K562 (cell line): ENCODE results near the gene WASF2. TPM values are rescaled to one million over a fixed set of nuclear protein-coding genes. Genes with fewer than 3 reads are reported as not detected.

Experiments
- ARHGAP35 ChIP-seq: fragments of 450-650 bp; IDR thresholded peaks from 2 replicates; pipeline ENCODE4 v1.6.1; 2018; ENCODE audit not compliant: partially characterized antibody
- BHLHE40 ChIP-seq: IDR thresholded peaks from 2 replicates; pipeline ENCODE4 v1.6.1; 2011; ENCODE audit warnings: low read length, improper control_type of control experiment
- CCNT2 ChIP-seq: IDR thresholded peaks from 2 replicates; pipeline ENCODE4 v1.6.1; 2011; ENCODE audit warnings: borderline replicate concordance, low read depth, mild to moderate bottlenecking, moderate library complexity, mixed read lengths, low read length; ENCODE audit not compliant: insufficient read length; ENCODE audit errors: extremely low read depth
- CREM ChIP-seq: IDR thresholded peaks from 2 replicates; pipeline ENCODE4 v1.6.1; 2014; ENCODE audit warnings: antibody characterized with exemption, low read depth
- DMBX1 ChIP-seq: fragments of 250-450 bp; sonication (Bioruptor Pico); IDR thresholded peaks from 2 replicates; pipeline ENCODE4 v1.8.0; 2022; ENCODE audit warnings: inconsistent platforms, mild to moderate bottlenecking, moderate library complexity, borderline replicate concordance
- ETS2 ChIP-seq: IDR thresholded peaks from 2 replicates; pipeline ENCODE4 v1.6.1; 2016; ENCODE audit warnings: borderline replicate concordance, missing genetic modification characterization, mild to moderate bottlenecking, moderate library complexity, missing compliant biosample characterization; ENCODE audit not compliant: poor library complexity, severe bottlenecking
- FIP1L1 ChIP-seq: fragments of 200-400 bp; formaldehyde crosslinking; IDR thresholded peaks from 2 replicates; pipeline ENCODE4 v1.6.1; 2018; ENCODE audit warnings: mild to moderate bottlenecking, low read depth, low read length; ENCODE audit not compliant: poor library complexity, severe bottlenecking
- GABPA ChIP-seq: fragments of 200-800 bp; sonication (Bioruptor generic); conservative IDR thresholded peaks from 2 replicates; pipeline ENCODE4 v1.6.1; 2016; ENCODE audit warnings: low read depth, missing genetic modification characterization, missing compliant biosample characterization
- GABPB1 ChIP-seq: sonication (generic); formaldehyde crosslinking; IDR thresholded peaks from 2 replicates; pipeline ENCODE4 v1.8.0; 2022; ENCODE audit warnings: mild to moderate bottlenecking, missing genetic modification reagents
- GTF2E2 ChIP-seq: fragments of 200-800 bp; sonication (Bioruptor generic); IDR thresholded peaks from 2 replicates; pipeline ENCODE4 v1.6.1; 2016; ENCODE audit warnings: missing genetic modification characterization, missing compliant biosample characterization
- HMGXB4 ChIP-seq: sonication (generic); formaldehyde crosslinking; IDR thresholded peaks from 2 replicates; pipeline ENCODE4 v1.8.1; 2023; ENCODE audit warnings: mild to moderate bottlenecking, missing genetic modification reagents
- ILF3 ChIP-seq: fragments of 450-650 bp; IDR thresholded peaks from 2 replicates; pipeline ENCODE4 v1.6.1; 2018; ENCODE audit warnings: antibody characterized with exemption, mild to moderate bottlenecking, moderate library complexity, borderline replicate concordance
- KDM1A ChIP-seq, 2 experiments: fragments of 450-650 bp; IDR thresholded peaks; 2 replicates each; pipeline ENCODE4 v1.6.1; 2016; ENCODE audit warnings: mild to moderate bottlenecking in 2 of 2
- LCOR ChIP-seq: sonication (generic); formaldehyde crosslinking; IDR thresholded peaks from 2 replicates; pipeline ENCODE4 v1.8.0; 2022; ENCODE audit warnings: mild to moderate bottlenecking, missing genetic modification reagents
- MAZ ChIP-seq, 2 experiments: fragments of 450-650 bp in 1 of 2; sonication (generic) in 1 of 2; formaldehyde crosslinking; IDR thresholded peaks in 1 of 2; conservative IDR thresholded peaks in 1 of 2; 2 replicates each; pipeline versions ENCODE4 v1.4.0 to v1.5.0; 2020; ENCODE audit warnings: mild to moderate bottlenecking in 1 of 2, missing genetic modification reagents in 1 of 2
- MCM2 ChIP-seq: fragments of 450-650 bp; IDR thresholded peaks from 2 replicates; pipeline ENCODE4 v1.6.1; 2017; ENCODE audit warnings: low read depth, mild to moderate bottlenecking
- MYC ChIP-seq, 2 experiments: fragments of 250-450 bp in 1 of 2; sonication (Bioruptor Pico) in 1 of 2; IDR thresholded peaks; 2 replicates each; pipeline versions ENCODE4 v1.5.1 to v1.6.1; 2012 to 2021; ENCODE audit warnings: low read depth in 2 of 2, borderline replicate concordance in 1 of 2, improper control_type of control experiment in 1 of 2, low read length in 1 of 2, mild to moderate bottlenecking in 1 of 2, moderate library complexity in 1 of 2
- PKNOX1 ChIP-seq: fragments of 450-650 bp; IDR thresholded peaks from 2 replicates; pipeline ENCODE4 v1.6.1; 2016
- SRSF7 ChIP-seq: fragments of 200-400 bp; formaldehyde crosslinking; optimal IDR thresholded peaks from 2 replicates; pipeline ENCODE3; 2017; ENCODE audit warnings: mild to moderate bottlenecking, low read depth, low read length
- TRIM28 ChIP-seq: fragments of 450-650 bp; IDR thresholded peaks from 2 replicates; pipeline ENCODE4 v1.6.1; 2017
- VEZF1 ChIP-seq: fragments of 200-800 bp; sonication (Bioruptor generic); IDR thresholded peaks from 2 replicates; pipeline ENCODE4 v1.6.1; 2017; ENCODE audit warnings: missing genetic modification characterization, missing compliant biosample characterization
- ZFP30 ChIP-seq: fragments of 250-450 bp; sonication (Bioruptor Pico); IDR thresholded peaks from 2 replicates; pipeline ENCODE4 v1.8.0; 2022; ENCODE audit warnings: moderate library complexity, mild to moderate bottlenecking, inconsistent platforms, borderline replicate concordance
- ZNF3 ChIP-seq: fragments of 250-450 bp; sonication (Bioruptor Pico); IDR thresholded peaks from 2 replicates; pipeline ENCODE4 v1.5.0; 2021; ENCODE audit warnings: mild to moderate bottlenecking, moderate library complexity
- polyA plus RNA-seq, 8 experiments: library from polyadenylated mRNA; depleted of rRNA in 4 of 8; stranded (reverse) in 5 of 8; unstranded in 3 of 8; fragments of >200 nt; fragmentation: Nextera tagmentation in 2 of 8; fragmentation: Illumina TruSeq in 1 of 8; extraction: Ambion mirVana in 2 of 8; extraction: Trizol in 1 of 8; gene quantifications; 2 replicates each; pipeline versions ENCODE4 v1.2.1 to v1.2.3, GENCODE V29; 2011 to 2014; ENCODE audit warnings: inconsistent platforms in 1 of 8, missing spikeins in 1 of 8
- total RNA-seq, 7 experiments: library from RNA; depleted of rRNA in 6 of 7; stranded (reverse); fragments of >200 nt in 6 of 7; fragmentation: Illumina TruSeq in 2 of 7; extraction: Trizol in 2 of 7; gene quantifications; 2 replicates each; pipeline versions ENCODE4 v1.2.1 to v1.2.3, GENCODE V29; 2011 to 2021; ENCODE audit warnings: low replicate concordance in 1 of 7

WASF2 gene
- total and polyA plus RNA-seq, 9 of the 15 experiments (the other 6 are each of a cell fraction or from before 2014, with no cell fraction given) = 8.2 to 163 (median 31.2) TPM

- TF ChIP-seq DMBX1 (CRISPR knock-in tag) (no peak; the same call in 1 of the 2 replicates), ETS2 (tag) (no peak), GABPA (tag) (no peak), KDM1A (IDR thresholded peaks at IDR 0.05) (no peak), VEZF1 (CRISPR knock-in tag) (peak; percentile 42; the same call in 1 of the 2 replicates), ILF3 (no peak), SRSF7 (no peak), GABPB1 (CRISPR knock-in tag) (peak; percentile 44; the same call in 1 of the 2 replicates), ZFP30 (CRISPR knock-in tag) (no peak), HMGXB4 (CRISPR knock-in tag) (no peak; the same call in 1 of the 2 replicates), MYC (IDR thresholded peaks at IDR 0.05; ENCODE audit: low read depth, low read length) (no peak), MYC (CRISPR knock-in tag; IDR thresholded peaks at IDR 0.05; ENCODE audit: borderline replicate concordance, low read depth) (no peak), FIP1L1 (no peak), CCNT2 (no peak), CREM (0 out of 2 replicates have a peak, but pooled peaks have one; percentile 3), LCOR (no peak), MAZ (CRISPR knock-in tag; conservative IDR thresholded peaks at IDR 0.05 in 1 of 2, IDR thresholded peaks at IDR 0.05 in 1 of 2) (0 out of 4 replicates have a peak, but pooled peaks of 1 of the 2 experiments have one; percentile 9), TRIM28 (no peak), MCM2 (no peak), ARHGAP35 (peak; percentile 28), PKNOX1 (no peak), GTF2E2 (tag) (no peak), BHLHE40 (no peak; the same call in 1 of the 2 replicates), ZNF3 (CRISPR knock-in tag) (no peak)
These were observed 28.1 kb upstream of the WASF2 start (continued) for GRCh38 chr1:27517907-27518718.
